Smooth muscle cell (in vitro differentiated cells): ENCODE data around the gene B4GALNT1. TPM values are rescaled to one million over a fixed set of nuclear protein-coding genes. Genes with fewer than 3 reads are reported as not detected.

ENCODE experiments used
- DNase-seq: peaks from one replicate; lab custom pipeline; 2025; ENCODE audit not compliant: unreplicated experiment; lab: John Stamatoyannopoulos, UW
- H2AFZ ChIP-seq: fragments of 200-600 bp; sonication (generic); 2 replicates; pipeline ENCODE4 v1.6.0; 2016; ENCODE audit warnings: antibody characterized with exemption, low read depth, mild to moderate bottlenecking
- H3F3A ChIP-seq: fragments of 200-600 bp; sonication (generic); 2 replicates; pipeline ENCODE4 v1.6.0; 2017; ENCODE audit warnings: antibody characterized with exemption, low read depth
- H3K27ac ChIP-seq: fragments of 200-600 bp; sonication (generic); 2 replicates; pipeline ENCODE4 v1.5.1; 2016; ENCODE audit warnings: low read depth, mild to moderate bottlenecking
- H3K27me3 ChIP-seq: fragments of 200-600 bp; sonication (generic); 2 replicates; pipeline ENCODE4 v1.6.1; 2016; ENCODE audit warnings: low read depth, mild to moderate bottlenecking
- H3K36me3 ChIP-seq: fragments of 200-600 bp; sonication (generic); 2 replicates; pipeline ENCODE4 v1.5.1; 2016; ENCODE audit warnings: low read depth
- H3K4me1 ChIP-seq: fragments of 200-600 bp; sonication (generic); 2 replicates; pipeline ENCODE4 v1.5.1; 2016; ENCODE audit warnings: low read depth
- H3K4me2 ChIP-seq: fragments of 200-600 bp; sonication (generic); 2 replicates; pipeline ENCODE4 v1.6.0; 2016; ENCODE audit warnings: mild to moderate bottlenecking
- H3K4me3 ChIP-seq: fragments of 200-600 bp; sonication (generic); 2 replicates; pipeline ENCODE4 v1.5.1; 2016; ENCODE audit warnings: mild to moderate bottlenecking
- H3K79me2 ChIP-seq: fragments of 200-600 bp; sonication (generic); 2 replicates; pipeline ENCODE4 v1.6.0; 2016; ENCODE audit warnings: low read depth, mild to moderate bottlenecking
- H3K9ac ChIP-seq: fragments of 200-600 bp; sonication (generic); 2 replicates; pipeline ENCODE4 v1.6.0; 2016; ENCODE audit warnings: low read depth
- H3K9me3 ChIP-seq: fragments of 200-600 bp; sonication (generic); replicated peaks from 2 replicates; pipeline ENCODE4 v1.5.1; 2016; ENCODE audit warnings: low read depth
- H4K20me1 ChIP-seq: fragments of 200-600 bp; sonication (generic); 2 replicates; pipeline ENCODE4 v1.6.0; 2016; ENCODE audit warnings: low read depth
- WGBS: methylation state at CpG from one replicate; pipeline ENCODE4 v1.1.7; 2016; ENCODE audit warnings: low lambda C conversion rate; 5-methylcytosine and 5-hydroxymethylcytosine counted together
- polyA plus RNA-seq: library from polyadenylated mRNA; unstranded; fragments of >200 nt; fragmentation: Nextera tagmentation; extraction: Ambion mirVana; gene quantifications from 2 replicates; pipeline ENCODE4 v1.2.1, GENCODE V29; 2016
- total RNA-seq: library from RNA; depleted of rRNA; stranded (reverse); fragments of >200 nt; gene quantifications from 2 replicates; pipeline ENCODE4 v1.2.3, GENCODE V29; 2014
- TF ChIP-seq, protein P1 (sequence below): fragments of 200-600 bp; sonication (generic); IDR thresholded peaks from 2 replicates; pipeline ENCODE4 v1.5.1; 2017; ENCODE audit warnings: borderline replicate concordance, mild to moderate bottlenecking, antibody characterized with exemption; ENCODE audit not compliant: insufficient read depth, poor library complexity, severe bottlenecking

The B4GALNT1 gene
- total and polyA plus RNA-seq, 2 experiments from 2014 or later, result 1.8 to 5.6 TPM

DNA sequence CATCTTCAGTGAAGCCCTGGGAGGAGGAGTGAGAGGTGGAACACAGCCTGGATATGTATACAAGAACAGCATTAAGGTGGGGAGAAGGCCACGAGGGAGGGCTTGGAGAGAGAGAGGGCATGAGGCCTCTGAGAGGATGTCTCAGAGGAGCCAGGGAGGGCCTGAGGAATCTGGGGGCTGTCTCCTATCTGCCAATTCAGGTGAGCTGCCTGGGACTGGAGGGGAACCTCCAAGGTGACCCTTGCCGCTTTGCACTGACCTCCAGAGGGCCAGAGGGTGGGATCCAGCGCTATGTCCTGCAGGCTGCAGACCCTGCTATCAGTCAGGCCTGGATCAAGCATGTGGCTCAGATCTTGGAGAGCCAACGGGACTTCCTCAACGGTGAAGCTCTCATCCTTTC lies 17.4 kb downstream of the B4GALNT1 start:
- H3K79me2 ChIP-seq, result no peaks in the 10 kb centered on the region
- H3K4me1 ChIP-seq, result peaks cover 9% of the 10 kb centered on the region
- H4K20me1 ChIP-seq, result peaks cover 4% of the 10 kb centered on the region
- H2AFZ ChIP-seq, result no peak overlapping the region
- WGBS, result 93% methylated on average over 5 of the region's 5 CpGs
- H3K4me2 ChIP-seq, result no peak overlapping the region
- H3K27ac ChIP-seq, result no peak overlapping the region
- no peaks in the 10 kb centered on the region for H3K9me3 ChIP-seq
- DNase-seq, result no peak
- H3K9ac ChIP-seq, result no peak overlapping the region
- H3K27me3 ChIP-seq, result peaks cover 33% of the 10 kb centered on the region
- H3F3A ChIP-seq, result peaks cover 11% of the 10 kb centered on the region
- TF ChIP-seq, protein P1, sequence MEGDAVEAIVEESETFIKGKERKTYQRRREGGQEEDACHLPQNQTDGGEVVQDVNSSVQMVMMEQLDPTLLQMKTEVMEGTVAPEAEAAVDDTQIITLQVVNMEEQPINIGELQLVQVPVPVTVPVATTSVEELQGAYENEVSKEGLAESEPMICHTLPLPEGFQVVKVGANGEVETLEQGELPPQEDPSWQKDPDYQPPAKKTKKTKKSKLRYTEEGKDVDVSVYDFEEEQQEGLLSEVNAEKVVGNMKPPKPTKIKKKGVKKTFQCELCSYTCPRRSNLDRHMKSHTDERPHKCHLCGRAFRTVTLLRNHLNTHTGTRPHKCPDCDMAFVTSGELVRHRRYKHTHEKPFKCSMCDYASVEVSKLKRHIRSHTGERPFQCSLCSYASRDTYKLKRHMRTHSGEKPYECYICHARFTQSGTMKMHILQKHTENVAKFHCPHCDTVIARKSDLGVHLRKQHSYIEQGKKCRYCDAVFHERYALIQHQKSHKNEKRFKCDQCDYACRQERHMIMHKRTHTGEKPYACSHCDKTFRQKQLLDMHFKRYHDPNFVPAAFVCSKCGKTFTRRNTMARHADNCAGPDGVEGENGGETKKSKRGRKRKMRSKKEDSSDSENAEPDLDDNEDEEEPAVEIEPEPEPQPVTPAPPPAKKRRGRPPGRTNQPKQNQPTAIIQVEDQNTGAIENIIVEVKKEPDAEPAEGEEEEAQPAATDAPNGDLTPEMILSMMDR, result no peak
- H3K36me3 ChIP-seq, result no peaks in the 10 kb centered on the region
- no peak overlapping the region for H3K4me3 ChIP-seq

- H4K20me1 ChIP-seq, result peaks cover 4% of the 10 kb centered on the region
- H3K36me3 ChIP-seq, result no peaks in the 10 kb centered on the region
- H3K4me2 ChIP-seq, result no peak overlapping the region
- H3K9ac ChIP-seq, result no peak overlapping the region
- DNase-seq, result no peak
- H3K9me3 ChIP-seq, result no peaks in the 10 kb centered on the region
- H3F3A ChIP-seq, result peaks cover 17% of the 10 kb centered on the region
- H3K27ac ChIP-seq, result no peak overlapping the region
- peaks cover 15% of the 10 kb centered on the region for H3K4me1 ChIP-seq
- H3K79me2 ChIP-seq, result no peaks in the 10 kb centered on the region
- TF ChIP-seq, protein P1, result no peak
- no peak overlapping the region for H3K4me3 ChIP-seq
- WGBS, result 87% methylated on average over 11 of the region's 11 CpGs
- no peak overlapping the region for H2AFZ ChIP-seq
- peaks cover 27% of the 10 kb centered on the region for H3K27me3 ChIP-seq
Measured at GRCh38 chr12:57614948-57615500, 18.0 kb downstream of the B4GALNT1 start.

- H3K36me3 ChIP-seq, result no peaks in the 10 kb centered on the region
- TF ChIP-seq, protein P1, result no peak
- WGBS, result 74% methylated on average over 14 of the region's 14 CpGs
Measured at GRCh38 chr12:57614178-57614947, 18.6 kb downstream of the B4GALNT1 start.

More at GRCh38 chr12:57614178-57614947, 18.6 kb downstream of the B4GALNT1 start:
- Histone ChIP-seq H3K9me3 (no peaks in the 10 kb centered on the region), H3K4me1 (peaks cover 17% of the 10 kb centered on the region), H3F3A (peaks cover 17% of the 10 kb centered on the region), H3K4me2 (no peak overlapping the region), H2AFZ (no peak overlapping the region), H3K9ac (no peak overlapping the region), H3K27ac (no peak overlapping the region), H4K20me1 (peaks cover 4% of the 10 kb centered on the region), H3K79me2 (no peaks in the 10 kb centered on the region), H3K27me3 (peaks cover 20% of the 10 kb centered on the region), H3K4me3 (no peak overlapping the region)
- no peak for DNase-seq
